GM08714 (cell line): Measurements from ENCODE around the gene HIPK2.
"Not testable (repeated sequence)": the region's sequence is repeated elsewhere in the genome, so short reads cannot be mapped to it uniquely, and the experiment has no call there.

Experiments
- H3K4me3 ChIP-seq: fragments of 200-500 bp; sonication (Bioruptor generic); 2 replicates; pipeline ENCODE4 v1.5.1; 2014; ENCODE audit warnings: mild to moderate bottlenecking, low read length, inconsistent platforms
- ZNF274 ChIP-seq: IDR thresholded peaks from 2 replicates; pipeline ENCODE4 v1.6.1; 2012; ENCODE audit warnings: mild to moderate bottlenecking, low read depth, low read length

HIPK2 gene

DNA sequence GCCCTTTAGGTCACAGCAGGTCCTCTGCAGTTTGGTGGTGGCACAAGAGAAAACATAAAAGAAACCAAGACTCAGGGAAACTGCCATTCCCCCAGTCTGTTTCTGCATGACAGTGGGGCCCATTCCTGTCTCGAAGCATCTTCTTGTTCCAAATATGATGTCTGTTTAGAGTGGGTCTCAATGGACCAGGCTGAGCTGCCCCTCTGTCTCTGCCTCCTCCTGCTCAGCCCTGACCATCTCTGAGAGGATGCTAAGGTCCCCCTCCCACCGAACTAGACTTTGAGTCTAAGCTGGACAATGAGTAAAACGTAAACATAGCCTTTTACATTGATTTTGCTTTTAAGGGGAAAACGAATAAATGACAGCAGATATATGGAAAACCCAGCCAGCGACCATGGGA is 213.9 kb downstream of the HIPK2 start:
- H3K4me3 ChIP-seq, result no peak overlapping the region
- no peak for TF ChIP-seq ZNF274

DNA sequence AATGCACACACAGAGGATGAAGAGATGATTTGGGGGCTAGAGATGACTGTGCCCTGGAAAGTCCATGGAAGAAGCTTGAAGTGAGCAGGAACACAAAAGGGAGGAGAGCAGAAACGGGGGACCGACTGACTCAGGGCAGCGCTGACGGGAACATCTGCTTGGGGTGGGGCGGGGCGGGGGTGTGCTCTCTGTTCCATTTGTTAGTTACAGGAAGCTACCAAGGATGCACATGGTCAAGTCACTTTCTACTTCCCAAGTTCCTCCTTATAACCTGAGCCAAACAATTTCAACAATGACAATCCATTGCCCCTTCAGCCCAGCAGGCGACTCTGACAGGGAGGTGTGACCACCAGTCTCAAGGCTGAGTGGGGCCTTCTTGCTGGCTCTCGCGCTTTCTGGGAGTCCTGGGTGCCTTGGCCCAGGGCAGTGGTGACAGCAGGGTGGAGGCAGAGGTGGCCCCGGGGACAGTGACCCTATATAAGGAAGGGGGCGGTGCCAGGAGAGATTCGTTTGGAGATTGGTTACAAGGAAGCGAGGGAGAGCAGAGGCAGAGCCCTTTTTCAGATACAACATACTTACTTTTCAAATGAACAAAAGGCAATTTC is 214.7 kb downstream of the HIPK2 start:
- H3K4me3 ChIP-seq, result no peak overlapping the region
- TF ChIP-seq ZNF274, result no peak

DNA sequence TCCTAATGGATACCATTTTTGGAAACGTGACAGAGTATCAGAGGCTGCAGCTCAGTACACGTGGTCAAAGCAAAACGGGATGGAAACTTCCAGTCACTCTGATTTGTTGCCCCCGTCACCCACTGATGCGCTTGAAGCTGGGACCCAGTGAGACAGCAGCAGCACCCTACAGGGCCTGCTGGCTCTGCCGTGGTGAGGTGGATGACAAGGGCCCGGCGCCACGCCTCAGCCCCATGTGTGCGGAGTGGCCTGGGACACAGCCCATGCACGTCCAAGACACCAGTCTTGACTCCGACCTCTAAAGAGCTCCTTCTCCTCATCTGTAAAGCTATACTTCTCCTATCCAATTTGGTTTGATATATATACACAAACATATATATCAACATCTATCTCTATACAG is 215.3 kb downstream of the HIPK2 start:
- no peak overlapping the region for H3K4me3 ChIP-seq
- no peak for TF ChIP-seq ZNF274

DNA sequence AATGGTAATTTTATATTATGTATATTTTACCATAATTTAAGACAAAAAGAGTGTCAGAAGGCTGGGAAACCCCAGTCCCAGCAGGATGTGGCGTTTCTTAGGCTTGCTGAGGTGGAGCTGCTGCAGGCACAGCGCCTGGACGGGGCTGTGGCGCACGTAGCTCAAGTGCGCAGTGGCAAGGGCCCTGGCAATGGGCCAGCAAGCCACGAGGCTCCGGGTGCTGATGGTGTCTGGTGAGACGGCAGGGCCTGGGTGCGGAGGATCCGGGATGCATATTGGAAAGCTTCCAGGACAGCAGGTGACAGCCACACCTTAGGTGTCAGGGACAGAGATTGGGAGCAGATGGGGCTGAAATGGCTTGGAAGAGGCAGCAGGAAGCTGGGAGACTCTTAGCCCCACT is 217.1 kb downstream of the HIPK2 start:
- no peak overlapping the region for H3K4me3 ChIP-seq
- no peak for TF ChIP-seq ZNF274

DNA sequence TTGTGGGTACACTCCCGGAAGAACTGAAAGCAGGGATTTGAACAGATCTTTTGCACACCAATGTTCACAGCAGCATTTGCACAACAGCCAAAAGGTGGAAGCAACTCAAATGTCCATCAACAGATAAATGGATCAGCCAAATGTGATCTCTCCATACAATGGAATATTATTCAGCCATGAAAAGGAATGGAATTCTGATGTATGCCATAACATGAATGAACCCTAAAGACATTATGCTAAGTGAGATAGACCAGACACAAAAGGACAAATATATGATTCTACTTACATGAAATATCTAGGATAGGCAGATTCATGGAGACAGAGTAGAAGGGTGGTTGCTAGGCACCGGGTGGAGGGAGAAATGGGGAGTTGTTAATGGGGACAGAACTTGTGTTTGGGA is 217.6 kb downstream of the HIPK2 start:
- TF ChIP-seq ZNF274, result no peak

DNA sequence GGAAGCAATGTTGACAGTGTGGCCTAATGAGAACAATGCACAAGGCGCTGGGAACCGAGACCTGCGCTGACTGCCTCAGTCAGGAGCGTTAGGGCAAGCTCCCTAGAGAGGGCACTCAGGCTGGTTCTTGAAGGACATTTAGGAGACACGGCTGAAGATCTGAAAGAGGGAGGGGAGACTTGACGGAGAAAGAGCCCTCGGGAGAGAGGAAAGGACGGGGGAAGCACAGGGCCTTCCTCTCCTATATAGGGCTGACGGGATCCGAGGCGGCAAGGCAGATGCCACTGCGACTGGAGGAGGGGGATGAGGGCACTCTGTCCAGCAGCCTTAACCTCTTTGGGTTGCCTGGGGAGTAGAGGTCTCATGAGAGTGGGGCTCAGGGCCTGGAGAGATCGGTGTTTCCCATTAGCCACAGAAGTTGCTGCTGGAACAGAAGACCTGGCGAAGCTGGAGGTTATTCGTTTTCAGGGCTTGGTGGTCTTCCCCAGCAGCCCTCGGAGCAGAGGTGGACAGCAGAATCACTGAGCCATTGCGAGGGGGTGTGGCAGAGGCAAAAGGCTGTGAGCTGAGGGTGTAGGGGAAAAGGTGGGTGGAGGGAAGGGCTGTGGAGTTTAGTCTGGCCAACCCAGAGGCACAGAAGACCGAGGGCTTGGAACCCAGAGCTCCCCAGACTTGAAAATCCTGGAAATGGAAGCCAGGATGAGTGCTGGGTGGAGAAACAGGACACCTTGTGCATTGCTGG is 218.3 kb downstream of the HIPK2 start:
- no peak overlapping the region for H3K4me3 ChIP-seq
- no peak for TF ChIP-seq ZNF274

More for the DNA sequence above, 217.6 kb downstream of the HIPK2 start:
- no peak overlapping the region for H3K4me3 ChIP-seq

DNA sequence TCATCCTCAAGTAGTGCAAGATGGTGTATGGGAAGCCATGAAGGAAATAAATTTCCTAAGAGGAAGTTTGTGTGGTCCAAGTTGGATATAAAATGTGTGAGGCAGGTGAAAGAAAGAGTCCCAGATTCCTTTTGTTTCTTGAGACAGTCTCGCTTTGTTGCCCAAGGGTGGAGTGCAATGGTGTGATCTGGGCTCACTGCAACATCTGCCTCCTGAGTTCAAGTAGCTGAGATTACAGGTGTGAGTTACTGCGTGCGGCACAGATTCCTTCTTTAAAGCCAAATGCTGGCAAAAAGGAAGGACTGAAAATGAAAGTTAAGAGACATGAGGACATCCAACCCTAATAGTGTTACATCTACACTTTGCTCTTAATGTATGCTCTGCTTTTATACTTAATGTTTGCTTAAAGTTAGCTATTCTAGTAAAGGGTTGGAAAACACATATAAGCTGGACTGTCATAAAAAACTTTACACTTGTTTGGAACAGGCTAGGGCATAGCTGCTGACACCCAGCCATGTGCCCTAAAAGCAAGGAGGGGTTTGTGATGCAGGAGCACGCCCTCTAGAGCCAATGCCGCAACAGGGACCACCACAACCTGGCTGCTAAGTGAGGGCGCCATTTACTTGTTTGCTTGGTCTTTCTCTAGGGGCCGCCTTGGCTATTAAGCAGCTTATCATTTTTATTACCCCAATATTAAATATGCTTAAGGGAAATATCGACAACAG is 219.8 kb downstream of the HIPK2 start:
- TF ChIP-seq ZNF274, result no peak
- no peak overlapping the region for H3K4me3 ChIP-seq

DNA sequence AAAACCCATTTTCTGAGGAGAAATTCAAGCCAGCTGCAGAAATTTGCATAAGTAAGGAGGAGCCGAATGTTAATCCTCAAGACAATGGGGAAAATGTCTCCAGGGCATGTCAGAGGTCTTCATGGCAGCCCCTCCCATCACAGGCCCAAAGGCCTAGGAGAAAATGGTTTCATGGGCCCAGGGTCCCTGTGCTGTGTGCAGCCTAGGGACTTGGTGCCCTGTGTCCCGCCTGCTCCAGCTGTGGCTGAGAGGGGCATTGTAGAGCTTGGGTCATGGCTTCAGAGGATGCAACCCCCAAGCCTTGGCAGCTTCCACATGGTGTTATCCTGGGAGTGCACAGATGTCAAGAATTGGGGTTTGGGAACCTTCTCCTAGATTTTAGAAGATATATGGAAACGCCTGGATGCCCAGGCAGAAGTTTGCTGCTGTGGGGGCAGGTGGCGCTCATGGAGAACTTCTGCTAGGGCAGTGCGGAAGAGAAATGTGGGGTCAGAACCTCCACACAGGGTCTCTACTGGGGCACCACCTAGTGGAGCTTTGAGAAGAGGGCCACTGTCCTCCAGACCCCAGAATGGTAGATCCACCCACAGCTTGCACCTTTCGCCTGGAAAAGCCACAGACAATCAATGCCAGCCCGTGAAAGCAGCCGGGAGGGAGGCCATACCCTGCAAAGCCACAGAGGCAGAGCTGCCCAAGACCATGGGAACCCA is 223.7 kb downstream of the HIPK2 start:
- not testable (repeated sequence) for H3K4me3 ChIP-seq

DNA sequence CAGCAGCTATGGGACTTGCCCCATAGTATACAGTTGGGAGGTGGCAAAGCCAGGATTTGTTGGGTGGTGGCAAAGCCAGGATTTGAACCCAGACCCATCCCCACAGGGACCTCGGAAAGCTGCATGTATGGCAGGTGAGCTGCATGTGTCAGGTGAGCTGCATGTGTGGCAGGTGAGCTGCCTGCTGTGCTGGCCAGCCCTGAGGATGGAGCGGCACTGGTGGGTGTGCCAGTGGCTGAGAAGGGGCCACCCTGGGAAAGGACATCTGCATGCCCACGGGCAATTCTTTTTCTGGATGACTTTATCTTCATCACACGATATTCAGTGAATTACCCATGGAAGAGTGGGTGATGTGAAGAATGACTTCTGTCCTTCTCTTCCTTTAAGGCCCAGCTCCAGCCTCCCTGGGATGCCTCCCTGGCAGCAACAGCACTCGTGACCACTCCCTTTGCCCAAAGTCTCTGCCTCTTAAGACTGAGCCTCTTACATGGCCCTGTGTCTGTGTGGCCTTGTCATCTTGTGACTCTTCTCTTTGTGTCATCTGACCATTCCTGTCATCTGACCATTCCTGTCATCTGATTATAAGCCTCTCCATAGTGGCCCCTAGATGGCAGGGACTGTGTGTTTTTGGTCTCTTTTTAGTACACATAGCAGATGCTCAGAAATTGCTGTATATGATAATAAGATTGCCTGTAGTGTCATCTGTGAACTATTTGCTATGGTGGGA is 229.3 kb downstream of the HIPK2 start:
- no peak overlapping the region for H3K4me3 ChIP-seq
- TF ChIP-seq ZNF274, result no peak

DNA sequence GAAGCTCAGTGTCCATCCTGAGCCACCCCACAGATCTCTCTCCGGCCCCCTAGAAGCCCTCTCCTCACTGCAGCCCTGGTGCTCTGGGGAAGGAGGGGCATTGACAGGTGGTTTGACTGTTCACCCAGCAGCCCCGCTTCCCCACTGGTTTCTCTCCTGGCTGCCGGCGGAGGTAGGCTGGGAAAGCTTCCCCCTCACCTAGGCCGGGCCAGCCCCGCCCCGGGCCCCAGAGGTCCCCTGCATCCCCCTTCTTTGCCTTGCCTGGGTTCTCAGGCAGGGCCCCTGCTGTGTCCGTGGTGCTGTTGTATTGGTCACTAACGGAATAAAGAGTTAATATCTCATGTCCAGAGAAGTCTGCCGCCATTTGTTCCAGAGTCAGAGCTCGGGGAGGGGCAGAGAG is 233.2 kb downstream of the HIPK2 start:
- no peak for TF ChIP-seq ZNF274
- H3K4me3 ChIP-seq, result no peak overlapping the region

DNA sequence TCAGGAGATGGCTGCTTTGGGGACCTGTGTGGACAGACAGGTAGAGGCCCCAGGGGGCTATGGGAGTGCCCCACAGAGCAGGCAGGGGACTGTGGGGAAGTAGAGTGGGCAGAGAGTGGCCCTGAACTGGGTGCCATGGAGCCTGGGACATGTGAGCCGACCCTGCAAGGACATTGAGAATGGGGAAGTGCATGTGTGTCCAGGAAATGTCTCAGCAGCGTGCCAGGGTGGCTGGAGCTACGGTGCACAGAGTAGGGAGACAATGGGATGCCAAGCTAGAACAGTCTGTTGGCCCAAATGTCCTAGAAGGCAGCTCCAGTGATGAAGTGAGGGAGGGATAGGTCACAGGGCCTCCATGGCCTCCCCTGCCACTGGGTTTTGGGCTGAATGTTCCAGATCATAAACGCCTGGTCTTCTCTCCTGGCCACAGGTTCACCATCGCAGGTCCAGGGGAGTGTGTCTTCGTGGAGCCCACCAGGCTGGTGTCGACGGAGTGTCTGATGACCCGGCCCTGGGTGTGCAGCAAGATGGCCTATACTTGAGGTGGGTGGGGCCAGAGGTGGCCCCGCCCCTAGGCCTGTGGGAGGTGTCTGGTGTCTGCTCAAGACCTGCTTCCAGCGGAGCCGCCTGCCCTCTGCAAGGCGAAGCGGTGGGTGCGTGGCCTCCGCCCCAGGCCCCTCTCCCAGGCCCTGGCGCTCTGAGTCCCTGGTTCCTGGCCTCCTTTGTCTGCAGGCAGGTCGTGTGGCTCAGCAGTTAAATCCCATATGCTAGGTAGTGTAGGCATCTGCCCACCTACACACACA is 233.8 kb downstream of the HIPK2 start:
- H3K4me3 ChIP-seq, result no peak overlapping the region
- no peak for TF ChIP-seq ZNF274

DNA sequence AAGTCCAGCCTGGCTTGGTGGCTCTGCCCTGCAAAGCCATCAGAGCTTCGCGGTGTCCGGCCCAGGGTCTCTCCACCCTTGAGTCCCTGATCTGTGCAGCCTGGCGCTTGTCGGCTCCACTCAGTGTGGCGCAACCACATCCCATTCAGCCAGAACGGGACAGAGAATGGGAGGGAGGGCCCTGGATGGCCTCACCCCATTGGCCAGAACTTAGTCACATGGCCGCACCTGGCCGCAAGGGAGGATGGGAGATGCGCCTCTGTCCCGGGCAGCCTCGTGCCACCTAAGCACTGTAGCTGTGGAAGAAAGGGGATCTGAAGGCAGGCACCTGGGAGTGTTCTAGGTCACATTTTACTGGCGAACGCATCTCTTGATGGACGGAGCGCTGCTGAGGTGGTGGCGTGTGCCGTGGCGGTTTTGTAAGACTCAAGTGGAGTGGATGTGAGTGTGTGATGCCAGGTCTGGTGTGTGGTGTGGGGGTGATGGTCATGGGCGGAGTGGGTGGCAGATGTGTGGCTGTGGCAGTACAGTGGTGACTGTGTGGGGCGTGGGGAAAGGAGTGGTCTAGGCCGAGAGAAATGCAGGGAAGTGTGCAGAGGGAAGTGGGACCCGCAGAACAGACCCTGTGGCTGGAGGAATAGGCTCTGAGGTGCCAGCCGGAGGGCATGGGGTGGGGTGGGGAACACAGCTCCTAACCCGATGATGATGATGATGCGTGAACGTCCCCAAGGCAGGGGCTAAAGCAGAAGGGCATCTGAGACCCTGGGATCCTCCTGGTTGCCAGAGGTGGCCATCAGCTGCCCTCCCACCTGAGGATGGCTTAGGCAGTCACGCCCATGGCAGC is 235.3 kb downstream of the HIPK2 start:
- no peak overlapping the region for H3K4me3 ChIP-seq
- no peak for TF ChIP-seq ZNF274
